Glutamatergic neuron (in vitro differentiated cells): ENCODE data around the gene NEAT1. TPM values are rescaled to one million over a fixed set of nuclear protein-coding genes. Genes with fewer than 3 reads are reported as not detected.

Source experiments
- DNase-seq: peaks from one replicate; pipeline ENCODE4 v3.0.0; 2022
- H3K27ac Mint-ChIP-seq: one replicate; pipeline ENCODE4 v1.8.0; 2020; ENCODE audit warnings: mild to moderate bottlenecking, mixed read lengths, inconsistent platforms; ENCODE audit not compliant: unreplicated experiment
- H3K27me3 Mint-ChIP-seq: one replicate; pipeline ENCODE4 v1.8.0; 2020; ENCODE audit warnings: mild to moderate bottlenecking, moderate library complexity, mixed read lengths, inconsistent platforms; ENCODE audit not compliant: unreplicated experiment
- H3K36me3 Mint-ChIP-seq: one replicate; pipeline ENCODE4 v1.8.0; 2020; ENCODE audit warnings: mild to moderate bottlenecking, mixed read lengths, inconsistent platforms; ENCODE audit not compliant: unreplicated experiment
- H3K4me1 Mint-ChIP-seq: one replicate; pipeline ENCODE4 v1.8.0; 2020; ENCODE audit warnings: mild to moderate bottlenecking, low read depth, mixed read lengths, inconsistent platforms; ENCODE audit not compliant: unreplicated experiment
- H3K4me3 Mint-ChIP-seq: one replicate; pipeline ENCODE4 v1.8.0; 2020; ENCODE audit warnings: mild to moderate bottlenecking, mixed read lengths, inconsistent platforms; ENCODE audit not compliant: unreplicated experiment
- H3K9me3 Mint-ChIP-seq: one replicate; pipeline ENCODE4 v1.8.0; 2020; ENCODE audit warnings: mild to moderate bottlenecking, moderate library complexity, mixed read lengths, inconsistent platforms; ENCODE audit not compliant: unreplicated experiment
- total RNA-seq: library from RNA; stranded (reverse); fragmentation: NEBNext Ultra II Directional; extraction: Animal tissue kit (Norgen Biotek cat#: 25700); gene quantifications from one replicate; pipeline ENCODE4 v1.2.1, GENCODE V29; 2021; ENCODE audit not compliant: unreplicated experiment
- TF ChIP-seq, protein P1 (sequence below): fragments of 200-600 bp; sonication (generic); IDR thresholded peaks from one replicate; pipeline ENCODE4 v1.5.0; 2021; ENCODE audit not compliant: partially characterized antibody, unreplicated experiment

Gene NEAT1
- total RNA-seq, 1 donor from 2014 or later, result 107 TPM

DNA sequence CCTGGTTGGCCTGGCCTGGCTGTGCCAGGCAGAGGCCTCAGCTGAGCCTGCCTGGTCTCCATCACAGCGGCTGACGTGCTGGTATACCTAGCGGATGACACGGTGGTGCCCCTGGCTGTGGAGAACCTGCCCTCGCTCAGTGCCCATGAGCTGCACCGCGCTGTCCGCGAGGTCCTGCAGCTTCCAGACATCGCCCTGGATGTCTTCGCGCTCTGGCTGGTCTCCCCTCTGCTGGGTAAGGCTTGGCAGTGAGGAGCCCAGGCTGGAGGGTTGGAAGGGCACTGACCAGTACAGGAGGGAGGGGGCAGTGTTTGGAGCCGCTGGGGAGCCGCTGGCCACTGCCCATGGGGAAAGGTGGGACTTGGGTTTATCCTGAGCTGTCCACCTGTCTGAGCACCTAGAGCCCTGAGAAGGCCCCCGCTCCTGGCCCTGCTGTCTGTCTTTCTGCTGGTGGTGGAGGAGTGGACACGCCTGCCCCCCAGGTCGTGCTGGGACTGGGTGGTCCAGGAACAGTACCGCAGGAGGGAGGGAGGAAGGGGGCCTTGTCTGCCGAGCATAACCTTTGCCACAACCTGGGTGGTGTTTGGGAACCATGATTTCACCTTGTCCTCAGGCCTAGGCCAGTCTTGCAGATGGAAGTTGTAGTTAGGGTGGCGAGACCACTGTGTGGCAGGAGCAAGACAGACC, 33.2 kb upstream of the NEAT1 start:
- no peaks in the 10 kb centered on the region for H3K4me1 Mint-ChIP-seq
- no peaks in the 10 kb centered on the region for H3K36me3 Mint-ChIP-seq
- peaks cover 12% of the 10 kb centered on the region for H3K27me3 Mint-ChIP-seq
- H3K27ac Mint-ChIP-seq, result no peak overlapping the region
- TF ChIP-seq, protein P1, sequence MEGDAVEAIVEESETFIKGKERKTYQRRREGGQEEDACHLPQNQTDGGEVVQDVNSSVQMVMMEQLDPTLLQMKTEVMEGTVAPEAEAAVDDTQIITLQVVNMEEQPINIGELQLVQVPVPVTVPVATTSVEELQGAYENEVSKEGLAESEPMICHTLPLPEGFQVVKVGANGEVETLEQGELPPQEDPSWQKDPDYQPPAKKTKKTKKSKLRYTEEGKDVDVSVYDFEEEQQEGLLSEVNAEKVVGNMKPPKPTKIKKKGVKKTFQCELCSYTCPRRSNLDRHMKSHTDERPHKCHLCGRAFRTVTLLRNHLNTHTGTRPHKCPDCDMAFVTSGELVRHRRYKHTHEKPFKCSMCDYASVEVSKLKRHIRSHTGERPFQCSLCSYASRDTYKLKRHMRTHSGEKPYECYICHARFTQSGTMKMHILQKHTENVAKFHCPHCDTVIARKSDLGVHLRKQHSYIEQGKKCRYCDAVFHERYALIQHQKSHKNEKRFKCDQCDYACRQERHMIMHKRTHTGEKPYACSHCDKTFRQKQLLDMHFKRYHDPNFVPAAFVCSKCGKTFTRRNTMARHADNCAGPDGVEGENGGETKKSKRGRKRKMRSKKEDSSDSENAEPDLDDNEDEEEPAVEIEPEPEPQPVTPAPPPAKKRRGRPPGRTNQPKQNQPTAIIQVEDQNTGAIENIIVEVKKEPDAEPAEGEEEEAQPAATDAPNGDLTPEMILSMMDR, result no peak
- peaks cover 5% of the 10 kb centered on the region for H3K9me3 Mint-ChIP-seq
- no peak for DNase-seq
- no peak overlapping the region for H3K4me3 Mint-ChIP-seq

DNA sequence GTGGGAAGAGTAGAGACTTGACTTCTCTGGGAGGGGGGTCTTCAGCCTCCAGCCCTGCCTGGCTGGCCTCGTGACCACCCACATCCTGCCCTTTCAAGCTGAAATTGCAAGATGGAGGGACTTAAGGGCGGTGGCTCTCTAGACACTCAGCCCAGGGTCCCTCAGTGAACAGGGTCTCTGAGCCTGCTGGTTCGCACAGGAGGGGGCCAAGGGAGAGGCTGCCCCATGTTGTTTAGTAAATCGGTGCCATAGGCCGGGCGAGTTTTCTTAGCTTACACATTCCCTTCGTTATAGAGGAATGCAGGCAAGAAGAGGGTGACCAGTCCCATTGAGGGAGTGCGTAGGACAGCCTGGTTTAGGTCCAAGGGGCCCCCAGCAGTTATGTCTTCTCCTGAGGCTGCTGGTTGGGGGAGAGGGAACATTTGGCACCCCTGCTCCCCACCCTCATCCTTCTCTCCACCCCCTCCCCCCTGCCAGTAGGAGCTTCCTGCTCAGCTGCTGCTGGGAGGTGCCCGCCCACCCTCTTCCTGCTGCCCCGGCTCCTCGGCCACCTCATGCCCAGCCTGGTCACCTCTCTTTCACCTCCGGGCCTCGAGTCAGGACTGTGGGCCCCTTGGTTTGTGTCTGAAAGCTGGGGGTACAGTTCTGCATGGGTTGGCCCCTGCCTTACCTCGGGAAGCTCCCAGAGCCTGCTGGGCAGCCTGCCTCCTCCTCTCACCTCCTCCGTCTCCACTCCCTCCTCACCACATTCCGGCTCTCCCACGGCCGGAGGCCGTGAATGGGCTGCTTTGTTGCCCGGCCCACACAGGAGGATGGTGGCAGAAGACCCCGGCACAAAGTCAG, 32.3 kb upstream of the NEAT1 start:
- H3K4me1 Mint-ChIP-seq, result no peaks in the 10 kb centered on the region
- DNase-seq, result no peak
- H3K9me3 Mint-ChIP-seq, result peaks cover 5% of the 10 kb centered on the region
- H3K27ac Mint-ChIP-seq, result no peak overlapping the region
- TF ChIP-seq, protein P1, result no peak
- H3K36me3 Mint-ChIP-seq, result no peaks in the 10 kb centered on the region
- H3K27me3 Mint-ChIP-seq, result peaks cover 8% of the 10 kb centered on the region
- no peak overlapping the region for H3K4me3 Mint-ChIP-seq

DNA sequence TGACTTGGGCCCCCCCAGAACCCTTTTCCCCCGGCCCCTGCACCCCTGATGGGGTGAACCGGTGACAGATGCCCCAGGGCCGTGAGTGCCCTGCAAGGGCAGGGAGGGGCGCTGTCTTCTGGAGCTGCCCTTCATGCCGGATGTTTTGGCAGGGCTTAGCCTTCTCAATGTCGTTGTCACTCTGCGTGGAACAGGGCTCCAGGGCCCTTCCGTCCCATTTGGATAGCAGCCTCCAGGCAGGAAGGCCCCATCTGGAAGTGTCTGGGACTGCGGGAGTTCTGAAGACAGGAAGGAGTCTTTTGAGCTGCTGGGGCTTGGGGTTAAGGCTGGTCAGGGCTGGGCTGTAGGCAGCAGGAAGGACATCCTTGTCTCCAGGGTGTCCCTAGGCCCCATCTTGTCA, 31.6 kb upstream of the NEAT1 start:
- Mint-ChIP-seq H3K4me3 (no peak overlapping the region), H3K27me3 (peaks cover 8% of the 10 kb centered on the region), H3K36me3 (no peaks in the 10 kb centered on the region), H3K4me1 (no peaks in the 10 kb centered on the region), H3K9me3 (peaks cover 5% of the 10 kb centered on the region), H3K27ac (no peak overlapping the region)
- DNase-seq, result no peak
- TF ChIP-seq, protein P1, result no peak

- Mint-ChIP-seq H3K27me3 (peaks cover 5% of the 10 kb centered on the region), H3K36me3 (no peaks in the 10 kb centered on the region), H3K4me3 (no peak overlapping the region), H3K9me3 (peaks cover 5% of the 10 kb centered on the region), H3K27ac (no peak overlapping the region), H3K4me1 (no peaks in the 10 kb centered on the region)
- DNase-seq, result no peak
- TF ChIP-seq, protein P1, result no peak
Measured at GRCh38 chr11:65392186-65392829, 30.3 kb upstream of the NEAT1 start.
